Type B pancreatic cell (in vitro differentiated cells): ENCODE data around the gene EAPP. TPM values are rescaled to one million over a fixed set of nuclear protein-coding genes. Genes with fewer than 3 reads are reported as not detected.
"Not testable (repeated sequence)": the region's sequence is repeated elsewhere in the genome, so short reads cannot be mapped to it uniquely, and the experiment has no call there.

ENCODE experiments used
- DNase-seq: peaks from one replicate; pipeline ENCODE4 v3.0.0; 2021; ENCODE audit warnings: mixed read lengths; ENCODE audit not compliant: unreplicated experiment; ENCODE audit errors: extremely low spot score
- H3K27ac Mint-ChIP-seq: 2 replicates; pipeline ENCODE4 v1.8.0; 2021; ENCODE audit warnings: mild to moderate bottlenecking, mixed read lengths
- H3K27me3 Mint-ChIP-seq: 2 replicates; pipeline ENCODE4 v1.8.0; 2021; ENCODE audit warnings: mixed read lengths
- H3K36me3 Mint-ChIP-seq: 2 replicates; pipeline ENCODE4 v1.8.0; 2021; ENCODE audit warnings: mixed read lengths
- H3K4me1 Mint-ChIP-seq: one replicate; pipeline ENCODE4 v1.8.0; 2021; ENCODE audit warnings: mixed read lengths; ENCODE audit not compliant: unreplicated experiment
- H3K4me3 Mint-ChIP-seq: 2 replicates; pipeline ENCODE4 v1.8.0; 2021; ENCODE audit warnings: mild to moderate bottlenecking, mixed read lengths
- H3K9me3 Mint-ChIP-seq: 2 replicates; pipeline ENCODE4 v1.8.0; 2021; ENCODE audit warnings: mixed read lengths
- CTCF ChIP-seq: fragments of 200-600 bp; sonication (generic); conservative IDR thresholded peaks from 2 replicates; pipeline ENCODE4 v1.5.0; 2021; ENCODE audit warnings: antibody characterized with exemption, mild to moderate bottlenecking
- total RNA-seq: library from RNA; stranded (reverse); gene quantifications from 2 replicates; pipeline ENCODE4 v1.2.1, GENCODE V29; 2021; ENCODE audit warnings: low replicate concordance

Gene EAPP
- total RNA-seq, 1 donor from 2014 or later, result 36.8 TPM

- H3K4me1 Mint-ChIP-seq, result peaks cover 10% of the 10 kb centered on the region
- H3K27me3 Mint-ChIP-seq, result no peaks in the 10 kb centered on the region
- peak overlapping the region; percentile 65 for H3K4me3 Mint-ChIP-seq
- H3K36me3 Mint-ChIP-seq, result peaks cover 10% of the 10 kb centered on the region
- no peak for TF ChIP-seq CTCF
- no peak for DNase-seq
- H3K27ac Mint-ChIP-seq, result peak overlapping the region; percentile 39
- no peaks in the 10 kb centered on the region for H3K9me3 Mint-ChIP-seq
Observed at GRCh38 chr14:34537677-34538009, 1.9 kb downstream of the EAPP start.

- peaks cover 10% of the 10 kb centered on the region for H3K4me1 Mint-ChIP-seq
- H3K9me3 Mint-ChIP-seq, result no peaks in the 10 kb centered on the region
- TF ChIP-seq CTCF, result no peak
- peaks cover 10% of the 10 kb centered on the region for H3K36me3 Mint-ChIP-seq
- H3K27ac Mint-ChIP-seq, result peak overlapping the region; percentile 39
- no peak for DNase-seq
- H3K4me3 Mint-ChIP-seq, result peak overlapping the region; percentile 65
- no peaks in the 10 kb centered on the region for H3K27me3 Mint-ChIP-seq
Observed at GRCh38 chr14:34536951-34537676, 2.4 kb downstream of the EAPP start.

- TF ChIP-seq CTCF, result no peak
- Mint-ChIP-seq H3K36me3 (peaks cover 23% of the 10 kb centered on the region), H3K4me1 (no peaks in the 10 kb centered on the region), H3K9me3 (no peaks in the 10 kb centered on the region), H3K27ac (no peak overlapping the region), H3K27me3 (no peaks in the 10 kb centered on the region), H3K4me3 (no peak overlapping the region)
- DNase-seq, result no peak
Observed at GRCh38 chr14:34527591-34527990, 11.9 kb downstream of the EAPP start.

GRCh38 chr14:34524216-34524615 lies 15.3 kb downstream of the EAPP start:
- DNase-seq, H3K27ac Mint-ChIP-seq, H3K4me1 Mint-ChIP-seq, H3K9me3 Mint-ChIP-seq, H3K27me3 Mint-ChIP-seq, H3K4me3 Mint-ChIP-seq: not testable (repeated sequence)
- H3K36me3 Mint-ChIP-seq, result peaks cover 33% of the 10 kb centered on the region

- peaks cover 41% of the 10 kb centered on the region for H3K36me3 Mint-ChIP-seq
Observed at GRCh38 chr14:34522496-34522895, 17.0 kb downstream of the EAPP start.

GRCh38 chr14:34521071-34521470 lies 18.4 kb downstream of the EAPP start:
- not testable (repeated sequence) for H3K27ac Mint-ChIP-seq, H3K27me3 Mint-ChIP-seq, H3K4me3 Mint-ChIP-seq, H3K4me1 Mint-ChIP-seq, H3K9me3 Mint-ChIP-seq, DNase-seq
- H3K36me3 Mint-ChIP-seq, result peaks cover 47% of the 10 kb centered on the region

More at GRCh38 chr14:34522496-34522895, 17.0 kb downstream of the EAPP start:
- no peak overlapping the region for H3K4me3 Mint-ChIP-seq
- no peak for DNase-seq
- no peaks in the 10 kb centered on the region for H3K4me1 Mint-ChIP-seq
- no peak overlapping the region for H3K27ac Mint-ChIP-seq
- TF ChIP-seq CTCF, result no peak
- no peaks in the 10 kb centered on the region for H3K9me3 Mint-ChIP-seq
- H3K27me3 Mint-ChIP-seq, result no peaks in the 10 kb centered on the region

GRCh38 chr14:34520304-34520970 lies 19.1 kb downstream of the EAPP start:
- H3K36me3 Mint-ChIP-seq, result peaks cover 48% of the 10 kb centered on the region
- not testable (repeated sequence) for H3K9me3 Mint-ChIP-seq, H3K4me3 Mint-ChIP-seq, DNase-seq, H3K27me3 Mint-ChIP-seq, H3K27ac Mint-ChIP-seq, H3K4me1 Mint-ChIP-seq
